ENCODE data around the gene ANKRD33B.

- TF ChIP-seq, protein P1, sequence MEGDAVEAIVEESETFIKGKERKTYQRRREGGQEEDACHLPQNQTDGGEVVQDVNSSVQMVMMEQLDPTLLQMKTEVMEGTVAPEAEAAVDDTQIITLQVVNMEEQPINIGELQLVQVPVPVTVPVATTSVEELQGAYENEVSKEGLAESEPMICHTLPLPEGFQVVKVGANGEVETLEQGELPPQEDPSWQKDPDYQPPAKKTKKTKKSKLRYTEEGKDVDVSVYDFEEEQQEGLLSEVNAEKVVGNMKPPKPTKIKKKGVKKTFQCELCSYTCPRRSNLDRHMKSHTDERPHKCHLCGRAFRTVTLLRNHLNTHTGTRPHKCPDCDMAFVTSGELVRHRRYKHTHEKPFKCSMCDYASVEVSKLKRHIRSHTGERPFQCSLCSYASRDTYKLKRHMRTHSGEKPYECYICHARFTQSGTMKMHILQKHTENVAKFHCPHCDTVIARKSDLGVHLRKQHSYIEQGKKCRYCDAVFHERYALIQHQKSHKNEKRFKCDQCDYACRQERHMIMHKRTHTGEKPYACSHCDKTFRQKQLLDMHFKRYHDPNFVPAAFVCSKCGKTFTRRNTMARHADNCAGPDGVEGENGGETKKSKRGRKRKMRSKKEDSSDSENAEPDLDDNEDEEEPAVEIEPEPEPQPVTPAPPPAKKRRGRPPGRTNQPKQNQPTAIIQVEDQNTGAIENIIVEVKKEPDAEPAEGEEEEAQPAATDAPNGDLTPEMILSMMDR (IDR thresholded peaks at IDR 0.05): no peak
- no peak for TF ChIP-seq POLR2A (IDR thresholded peaks at IDR 0.05)
- TF ChIP-seq EP300 (IDR thresholded peaks at IDR 0.05): no peak
- TF ChIP-seq POLR2AphosphoS5 (IDR thresholded peaks at IDR 0.05): no peak
Measured at GRCh38 chr5:10636363-10637142, 72.7 kb downstream of the ANKRD33B start.
